GM21447 (cell line): ENCODE measurements around the gene TNFSF11.
"Not testable (repeated sequence)": the region's sequence is repeated elsewhere in the genome, so short reads cannot be mapped to it uniquely, and the experiment has no call there.

ENCODE experiments used
- ATAC-seq: cut with Tn5 transposase; IDR thresholded peaks from one replicate; pipeline ENCODE4 v1.9.1; 2021; ENCODE audit not compliant: unreplicated experiment

The TNFSF11 gene

GRCh38 chr13:42559573-42560218 lies 14.3 kb upstream of the TNFSF11 start:
- ATAC-seq, result not testable (repeated sequence)

DNA sequence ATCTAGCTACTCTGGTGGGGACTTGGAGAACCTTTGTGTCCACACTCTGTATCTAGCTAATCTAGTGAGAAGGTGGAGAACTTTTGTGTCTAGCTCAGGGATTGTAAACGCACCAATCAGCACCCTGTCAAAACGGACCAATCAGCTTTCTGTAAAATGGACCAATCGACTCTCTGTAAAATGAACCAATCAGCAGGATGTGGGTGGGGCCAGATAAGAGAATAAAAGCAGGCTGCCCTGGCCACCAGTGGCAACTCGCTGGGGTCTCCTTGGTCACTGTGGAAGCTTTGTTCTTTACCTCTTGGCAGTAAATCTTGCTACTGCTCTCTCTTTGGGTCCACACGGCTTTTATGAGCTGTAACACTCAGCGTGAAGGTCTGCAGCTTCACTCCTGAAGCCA lies 13.6 kb upstream of the TNFSF11 start:
- ATAC-seq, result not testable (repeated sequence)

DNA sequence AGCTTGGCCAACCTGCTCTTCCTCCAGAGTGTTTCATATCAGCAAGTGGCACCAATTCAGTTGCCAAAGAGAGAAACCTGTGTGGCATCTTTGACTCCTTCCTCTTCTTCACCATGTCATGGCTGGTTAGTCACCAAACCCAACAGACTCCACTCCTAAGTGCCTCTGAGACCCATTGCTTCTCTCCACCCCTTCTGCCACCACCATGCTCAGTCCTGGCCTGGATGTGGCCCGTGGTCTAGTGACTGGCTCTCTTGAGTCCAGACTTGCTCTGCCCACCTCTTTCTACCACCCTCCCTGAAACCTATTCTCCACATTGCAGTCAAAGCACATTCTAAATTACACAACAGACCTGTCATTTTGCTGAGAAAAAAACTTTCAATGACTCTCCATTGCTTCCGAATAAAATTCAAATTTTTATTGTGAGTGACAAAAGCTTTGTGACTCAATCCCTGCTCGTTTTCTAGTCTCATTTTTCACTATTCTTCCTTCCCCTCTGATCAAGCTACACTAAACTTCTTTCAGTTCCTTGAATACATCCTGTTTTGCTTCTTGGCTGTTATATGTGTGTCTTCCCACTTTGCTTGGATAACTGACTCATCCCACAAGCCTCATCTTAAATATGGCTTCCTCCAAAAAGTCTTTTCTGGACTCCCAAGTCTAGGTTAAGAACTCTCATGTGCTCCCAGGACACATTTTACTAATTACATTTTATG lies 12.0 kb upstream of the TNFSF11 start:
- no peak for ATAC-seq

DNA sequence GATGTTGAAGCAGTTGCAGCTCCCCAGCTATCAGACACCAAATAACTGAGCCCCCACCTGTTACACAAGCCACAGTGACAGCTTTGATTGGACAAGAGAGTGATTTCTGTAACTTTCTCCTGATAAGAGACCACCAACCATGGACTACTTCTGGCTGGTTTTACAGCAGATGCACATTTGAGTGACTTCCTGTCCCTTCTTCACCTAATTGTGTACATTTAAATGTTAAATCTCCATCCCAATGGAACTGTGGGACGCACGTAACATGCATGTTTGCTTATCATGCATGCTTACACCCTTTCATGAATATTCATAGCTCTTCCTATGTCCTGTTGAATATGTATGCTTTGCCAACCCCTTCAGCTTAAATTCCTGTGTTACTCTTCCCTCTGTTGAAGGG lies 6.0 kb upstream of the TNFSF11 start:
- no peak for ATAC-seq

DNA sequence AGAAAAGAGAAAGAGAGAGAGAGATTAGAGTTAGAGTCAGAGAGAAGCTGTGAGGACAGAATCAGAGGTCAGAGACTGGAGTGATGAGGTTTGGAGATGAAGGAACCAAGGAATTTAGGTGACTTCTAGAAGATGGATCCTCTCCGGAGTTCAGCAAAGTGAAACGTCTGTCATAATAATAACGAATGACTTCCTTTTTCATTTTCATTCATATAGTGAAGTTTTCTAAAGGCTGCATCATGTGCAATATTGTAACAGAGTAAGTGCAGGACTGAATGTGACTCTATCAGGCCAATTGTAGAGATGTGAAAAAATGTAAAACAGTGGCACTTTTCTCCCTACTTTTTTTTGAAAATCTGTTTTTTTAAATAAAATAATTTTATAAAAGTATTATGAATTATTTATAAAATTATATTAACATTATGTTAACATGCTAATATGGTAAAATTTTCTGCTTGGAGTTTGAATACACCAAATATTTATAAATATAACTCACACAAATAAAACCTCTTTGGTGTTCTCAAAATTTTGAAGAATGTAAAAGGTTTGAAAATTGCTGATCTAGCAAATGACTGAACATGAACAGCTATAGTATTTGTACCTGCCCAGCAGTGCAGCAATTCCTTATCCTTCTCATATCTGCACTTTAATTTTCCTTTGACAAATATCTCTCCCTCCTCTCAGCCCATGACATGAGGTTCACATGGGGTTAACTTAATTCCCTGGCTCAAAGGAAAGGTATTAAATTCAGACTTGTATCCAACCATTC lies 4.2 kb upstream of the TNFSF11 start:
- no peak for ATAC-seq

GRCh38 chr13:42571895-42572294 lies 2.1 kb upstream of the TNFSF11 start:
- no peak for ATAC-seq

GRCh38 chr13:42574435-42575311 lies 721 bp downstream of the TNFSF11 start:
- peak; percentile 74 for ATAC-seq

DNA sequence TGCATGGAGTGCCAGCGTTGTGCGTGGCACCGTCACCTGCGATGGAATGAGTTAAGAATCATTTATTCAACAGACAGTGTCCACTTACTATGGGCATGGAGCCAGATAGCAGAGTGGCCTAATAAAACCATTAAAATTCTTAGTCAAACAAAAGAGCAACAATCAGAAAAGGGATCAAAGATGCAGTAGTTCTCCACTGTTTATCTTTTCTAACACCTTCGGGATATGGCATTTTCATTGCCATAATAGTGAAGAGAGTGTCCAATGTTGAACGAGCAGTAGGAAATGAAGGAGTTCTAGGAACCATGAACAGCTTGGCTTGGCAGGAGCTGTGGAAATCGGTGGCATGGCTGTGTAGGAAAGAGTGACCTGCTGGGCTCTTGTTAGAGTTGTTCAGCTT lies 2.0 kb downstream of the TNFSF11 start:
- ATAC-seq, result no peak

DNA sequence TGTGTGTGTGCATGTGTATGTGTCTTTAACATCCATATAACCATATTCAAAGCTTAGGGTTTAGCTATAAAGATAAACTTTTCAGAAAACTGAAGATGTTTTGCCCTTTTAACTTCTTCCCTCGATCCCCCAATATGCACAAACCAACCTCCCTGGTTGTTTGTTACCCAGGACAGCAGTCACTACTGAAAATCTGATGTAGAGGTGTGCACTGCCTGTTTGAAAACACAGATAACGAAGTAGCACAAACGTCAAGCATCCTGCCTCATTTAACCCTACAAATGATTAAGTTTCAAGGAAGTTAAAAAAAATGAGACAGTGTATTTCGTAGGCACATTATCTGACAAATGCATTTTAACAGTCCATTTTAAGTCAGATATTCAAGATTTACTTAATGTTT lies 3.6 kb downstream of the TNFSF11 start:
- no peak for ATAC-seq

- no peak for ATAC-seq
These were observed 6.7 kb downstream of the TNFSF11 start for GRCh38 chr13:42580644-42581043.

GRCh38 chr13:42581427-42581826 lies 7.5 kb downstream of the TNFSF11 start:
- no peak for ATAC-seq

DNA sequence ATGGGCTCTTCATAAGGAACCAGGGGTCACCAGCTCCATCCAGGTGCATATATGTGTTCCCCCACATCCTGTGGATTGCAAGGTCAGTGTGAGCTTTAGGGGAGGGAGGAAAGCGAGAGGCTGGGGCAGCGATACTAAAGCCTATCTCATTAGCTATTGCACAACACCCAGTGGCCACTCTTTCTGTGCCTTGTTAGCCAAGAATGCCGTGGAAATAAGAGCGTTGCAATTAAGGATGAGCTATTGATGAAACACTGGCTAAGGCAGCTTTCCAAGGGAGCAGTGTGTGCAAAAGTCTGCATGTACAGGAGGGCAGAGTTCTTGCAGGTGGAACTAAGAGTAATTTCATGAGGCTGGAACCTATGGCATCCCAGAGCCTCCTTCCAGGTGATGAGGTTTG lies 17.6 kb downstream of the TNFSF11 start:
- ATAC-seq, result no peak

GRCh38 chr13:42592915-42593900 lies 19.3 kb downstream of the TNFSF11 start:
- no peak for ATAC-seq

DNA sequence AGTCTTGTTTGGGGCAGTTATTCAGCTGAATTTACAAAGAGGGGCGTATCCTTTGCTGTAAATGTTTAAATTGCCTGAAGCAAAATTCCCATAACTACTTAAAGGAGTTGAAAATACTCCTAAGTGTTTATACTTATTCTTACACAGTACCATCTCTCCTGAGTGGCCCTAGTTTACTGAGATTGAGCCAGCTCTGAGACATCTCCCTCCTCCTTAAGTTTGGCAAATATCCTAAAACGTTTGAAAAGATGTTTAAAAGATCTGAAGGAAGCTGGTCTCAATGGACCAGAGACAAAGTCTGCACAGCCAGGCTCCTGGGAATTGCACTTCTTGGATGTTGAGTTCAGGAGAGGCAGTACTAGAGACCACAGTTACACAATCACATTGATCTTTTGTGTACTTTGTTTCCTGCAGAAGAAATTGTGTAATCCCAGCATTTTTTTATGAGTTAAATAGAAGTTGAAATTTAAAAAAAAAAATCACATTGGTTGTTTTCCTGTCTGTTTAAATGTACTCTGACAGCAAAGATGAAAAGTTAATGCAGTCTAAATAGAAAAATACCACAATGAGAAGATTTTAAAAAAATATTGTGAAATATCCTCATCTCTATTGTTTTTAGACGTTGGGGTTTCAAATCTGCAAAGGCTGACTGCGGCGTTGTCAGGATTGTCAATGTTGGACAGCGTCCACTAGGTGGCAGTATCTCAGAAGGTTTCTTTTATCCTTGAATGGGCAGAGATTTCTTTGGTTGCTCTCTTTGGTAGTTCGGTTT lies 20.7 kb downstream of the TNFSF11 start:
- no peak for ATAC-seq

- no peak for ATAC-seq
These were observed 21.3 kb downstream of the TNFSF11 start for GRCh38 chr13:42595253-42595571.

DNA sequence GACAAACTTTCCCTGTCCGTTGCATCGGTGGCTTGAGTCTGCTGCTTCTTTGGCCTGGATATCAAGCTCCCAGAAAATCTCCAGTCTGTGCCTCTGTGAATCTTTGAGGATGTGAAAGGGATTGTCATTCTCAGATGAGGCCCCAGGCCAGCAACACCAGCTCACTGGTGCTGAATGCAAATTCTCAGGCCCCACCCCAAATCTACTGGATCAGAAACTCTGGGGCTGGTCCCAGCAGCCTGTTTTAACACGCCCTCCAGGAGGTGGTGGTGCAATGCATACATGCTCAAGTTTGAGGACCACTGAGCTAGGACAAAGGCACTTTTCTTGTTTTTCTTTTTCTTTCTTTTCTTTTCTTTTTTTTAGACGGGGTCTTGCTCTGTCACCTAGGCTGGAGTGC lies 23.6 kb downstream of the TNFSF11 start:
- no peak for ATAC-seq

GRCh38 chr13:42600943-42601342 lies 27.0 kb downstream of the TNFSF11 start:
- no peak for ATAC-seq

DNA sequence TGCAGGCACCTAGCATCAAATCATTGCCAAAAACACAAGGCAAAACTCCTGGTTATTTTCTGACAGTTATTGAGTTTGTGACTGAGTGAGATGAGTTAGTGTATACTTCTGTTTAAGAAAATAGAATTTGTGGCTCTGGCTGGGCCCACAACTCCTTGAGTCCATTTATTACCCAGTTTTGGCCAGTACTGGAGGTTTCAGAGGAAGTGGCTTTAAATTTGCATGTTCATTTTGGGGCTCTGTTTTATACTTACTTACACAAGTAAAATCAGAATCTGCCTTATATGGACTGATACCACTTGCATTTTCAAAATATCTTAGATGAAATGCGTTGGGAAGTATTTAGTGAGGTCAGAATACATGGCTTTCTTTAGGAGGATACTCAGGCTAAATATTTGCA lies 29.0 kb downstream of the TNFSF11 start:
- ATAC-seq, result peak; percentile 83

- no peak for ATAC-seq
These were observed 29.6 kb downstream of the TNFSF11 start for GRCh38 chr13:42603571-42603970.
